Astrocyte (in vitro differentiated cells and primary cell): ENCODE data around the gene UBXN1. TPM values are rescaled to one million over a fixed set of nuclear protein-coding genes. Genes with fewer than 3 reads are reported as not detected.

Experiments
- DNase-seq: peaks from one replicate; pipeline ENCODE4 v3.0.0-alpha.2; 2010; ENCODE audit warnings: low read depth
- FAIRE-seq: peaks from 2 replicates; lab custom pipeline; 2011; peaks lifted over from hg19 to GRCh38; lab: Jason Lieb, UNC
- H2AFZ ChIP-seq: 2 replicates; pipeline ENCODE4 v1.6.0; 2012; ENCODE audit warnings: low read depth, low read length, inconsistent platforms
- H3K27ac ChIP-seq: 2 replicates; pipeline ENCODE4 v1.5.1; 2011; ENCODE audit warnings: low read depth, low read length, inconsistent platforms
- H3K27me3 ChIP-seq: 2 replicates; pipeline ENCODE4 v1.6.0; 2011; ENCODE audit warnings: low read length, inconsistent platforms; ENCODE audit not compliant: insufficient read depth
- H3K36me3 ChIP-seq: 2 replicates; pipeline ENCODE4 v1.5.1; 2011; ENCODE audit warnings: low read length, inconsistent platforms; ENCODE audit not compliant: insufficient read depth
- H3K4me1 ChIP-seq: 2 replicates; pipeline ENCODE4 v1.5.1; 2011; ENCODE audit warnings: low read length, inconsistent platforms; ENCODE audit not compliant: insufficient read depth
- H3K4me2 ChIP-seq: 2 replicates; pipeline ENCODE4 v1.6.0; 2012; ENCODE audit warnings: low read length, inconsistent platforms
- H3K4me3 ChIP-seq: 2 replicates; pipeline ENCODE4 v1.5.1; 2011; ENCODE audit warnings: low read depth, mild to moderate bottlenecking, low read length, inconsistent platforms; ENCODE audit not compliant: insufficient read depth
- H3K79me2 ChIP-seq: 2 replicates; pipeline ENCODE4 v1.6.0; 2012; ENCODE audit warnings: mild to moderate bottlenecking, low read length, inconsistent platforms; ENCODE audit not compliant: insufficient read depth
- H3K9ac ChIP-seq: 2 replicates; pipeline ENCODE4 v1.6.0; 2012; ENCODE audit warnings: mild to moderate bottlenecking, low read length, inconsistent platforms
- H3K9me3 ChIP-seq: 2 replicates; pipeline ENCODE4 v1.5.1; 2012; ENCODE audit warnings: low read depth, mild to moderate bottlenecking, low read length, inconsistent platforms; ENCODE audit not compliant: insufficient read depth
- H4K20me1 ChIP-seq: 2 replicates; pipeline ENCODE4 v1.6.0; 2012; ENCODE audit warnings: low read length, inconsistent platforms; ENCODE audit not compliant: insufficient read depth
- H3K27ac Mint-ChIP-seq: one replicate; pipeline ENCODE4 v1.8.0; 2021; ENCODE audit warnings: mild to moderate bottlenecking, mixed read lengths; ENCODE audit not compliant: unreplicated experiment
- H3K27me3 Mint-ChIP-seq: one replicate; pipeline ENCODE4 v1.8.0; 2021; ENCODE audit warnings: low read depth, mixed read lengths; ENCODE audit not compliant: unreplicated experiment
- H3K36me3 Mint-ChIP-seq: one replicate; pipeline ENCODE4 v1.8.0; 2021; ENCODE audit warnings: low read depth, mixed read lengths; ENCODE audit not compliant: unreplicated experiment
- H3K4me1 Mint-ChIP-seq: one replicate; pipeline ENCODE4 v1.8.0; 2021; ENCODE audit warnings: low read depth, mixed read lengths; ENCODE audit not compliant: unreplicated experiment
- H3K4me3 Mint-ChIP-seq: one replicate; pipeline ENCODE4 v1.8.0; 2021; ENCODE audit warnings: mild to moderate bottlenecking, moderate library complexity, mixed read lengths; ENCODE audit not compliant: unreplicated experiment
- H3K9me3 Mint-ChIP-seq: one replicate; pipeline ENCODE4 v1.8.0; 2021; ENCODE audit warnings: mild to moderate bottlenecking, mixed read lengths; ENCODE audit not compliant: unreplicated experiment
- EZH2 ChIP-seq: IDR thresholded peaks from 2 replicates; pipeline ENCODE4 v1.6.1; 2012; ENCODE audit warnings: mild to moderate bottlenecking, low read length, inconsistent platforms; ENCODE audit not compliant: insufficient read depth
- total RNA-seq: library from RNA; stranded (reverse); gene quantifications from 2 replicates; pipeline ENCODE4 v1.2.1, GENCODE V29; 2021
- TF ChIP-seq, protein P1 (sequence below): IDR thresholded peaks from 2 replicates; pipeline ENCODE4 v1.5.1; 2011; ENCODE audit warnings: low read depth, mild to moderate bottlenecking, inconsistent platforms, low read length, moderate library complexity; ENCODE audit not compliant: insufficient read depth

Gene UBXN1
- total RNA-seq, 1 donor from 2014 or later, result 80.0 TPM

DNA sequence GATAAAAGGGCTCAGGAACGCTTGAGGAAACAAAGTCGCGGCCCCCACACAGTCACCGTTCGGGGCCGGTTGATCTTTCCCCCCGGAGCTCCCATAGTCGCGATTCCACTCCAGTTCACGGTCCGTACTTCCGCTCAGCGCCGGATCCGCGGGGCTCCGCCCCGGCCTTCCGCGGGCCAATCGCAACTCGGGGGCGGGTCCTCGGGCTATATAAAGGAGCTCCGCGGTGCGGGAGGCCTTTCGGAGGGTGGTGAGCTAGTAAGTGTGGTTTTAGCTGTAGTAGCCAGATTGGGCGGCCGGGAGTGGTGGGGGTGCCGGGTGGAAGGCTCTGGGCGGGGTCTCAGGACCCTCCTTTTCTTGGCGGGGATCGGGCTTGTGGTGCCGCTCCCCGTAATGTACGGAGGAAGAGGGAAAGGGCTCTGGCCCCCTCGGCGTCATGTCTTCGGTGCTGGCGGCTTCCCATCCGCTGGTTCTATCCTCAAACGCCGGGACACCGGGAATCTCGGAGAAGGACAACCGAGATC lies 13.7 kb downstream of the UBXN1 start, which contains the start of the genes C11orf98 and CSKMT:
TSS of gene C11orf98 (minus strand) at position 136 of the 524 bp plus-strand sequence. CDS start at position 95, 41 bp downstream.
TSS of gene CSKMT (plus strand) at position 238 of the 524 bp plus-strand sequence. CDS start 568 bp downstream, outside the sequence.
- H3K4me3 ChIP-seq, result peak within 1 kb of the TSS; percentile 97
- peaks cover 30% of the 10 kb centered on the region for H4K20me1 ChIP-seq
- peak within 1 kb of the TSS; percentile 96 for H3K4me3 Mint-ChIP-seq
- peaks cover 12% of the 10 kb centered on the region for H3K36me3 Mint-ChIP-seq
- no peak for FAIRE-seq
- H3K4me1 ChIP-seq, result peaks cover 16% of the 10 kb centered on the region
- H3K4me2 ChIP-seq, result peak within 1 kb of the TSS; percentile 97
- H3K79me2 ChIP-seq, result peaks cover 51% of the 10 kb centered on the region
- H3K9ac ChIP-seq, result peak within 1 kb of the TSS; percentile 87
- H3K9me3 ChIP-seq, result no peaks in the 10 kb centered on the region
- no peaks in the 10 kb centered on the region for H3K27me3 ChIP-seq
- H3K27ac ChIP-seq, result peak within 1 kb of the TSS; percentile 67
- peaks cover 12% of the 10 kb centered on the region for H3K4me1 Mint-ChIP-seq
- no peaks in the 10 kb centered on the region for H3K9me3 Mint-ChIP-seq
- H2AFZ ChIP-seq, result peak within 1 kb of the TSS; percentile 51
- H3K27ac Mint-ChIP-seq, result peak within 1 kb of the TSS; percentile 92
- TF ChIP-seq, protein P1, sequence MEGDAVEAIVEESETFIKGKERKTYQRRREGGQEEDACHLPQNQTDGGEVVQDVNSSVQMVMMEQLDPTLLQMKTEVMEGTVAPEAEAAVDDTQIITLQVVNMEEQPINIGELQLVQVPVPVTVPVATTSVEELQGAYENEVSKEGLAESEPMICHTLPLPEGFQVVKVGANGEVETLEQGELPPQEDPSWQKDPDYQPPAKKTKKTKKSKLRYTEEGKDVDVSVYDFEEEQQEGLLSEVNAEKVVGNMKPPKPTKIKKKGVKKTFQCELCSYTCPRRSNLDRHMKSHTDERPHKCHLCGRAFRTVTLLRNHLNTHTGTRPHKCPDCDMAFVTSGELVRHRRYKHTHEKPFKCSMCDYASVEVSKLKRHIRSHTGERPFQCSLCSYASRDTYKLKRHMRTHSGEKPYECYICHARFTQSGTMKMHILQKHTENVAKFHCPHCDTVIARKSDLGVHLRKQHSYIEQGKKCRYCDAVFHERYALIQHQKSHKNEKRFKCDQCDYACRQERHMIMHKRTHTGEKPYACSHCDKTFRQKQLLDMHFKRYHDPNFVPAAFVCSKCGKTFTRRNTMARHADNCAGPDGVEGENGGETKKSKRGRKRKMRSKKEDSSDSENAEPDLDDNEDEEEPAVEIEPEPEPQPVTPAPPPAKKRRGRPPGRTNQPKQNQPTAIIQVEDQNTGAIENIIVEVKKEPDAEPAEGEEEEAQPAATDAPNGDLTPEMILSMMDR, result no peak
- no peak for TF ChIP-seq EZH2
- H3K27me3 Mint-ChIP-seq, result no peaks in the 10 kb centered on the region
- peaks cover 12% of the 10 kb centered on the region for H3K36me3 ChIP-seq
- DNase-seq, result peak; percentile 82

DNA sequence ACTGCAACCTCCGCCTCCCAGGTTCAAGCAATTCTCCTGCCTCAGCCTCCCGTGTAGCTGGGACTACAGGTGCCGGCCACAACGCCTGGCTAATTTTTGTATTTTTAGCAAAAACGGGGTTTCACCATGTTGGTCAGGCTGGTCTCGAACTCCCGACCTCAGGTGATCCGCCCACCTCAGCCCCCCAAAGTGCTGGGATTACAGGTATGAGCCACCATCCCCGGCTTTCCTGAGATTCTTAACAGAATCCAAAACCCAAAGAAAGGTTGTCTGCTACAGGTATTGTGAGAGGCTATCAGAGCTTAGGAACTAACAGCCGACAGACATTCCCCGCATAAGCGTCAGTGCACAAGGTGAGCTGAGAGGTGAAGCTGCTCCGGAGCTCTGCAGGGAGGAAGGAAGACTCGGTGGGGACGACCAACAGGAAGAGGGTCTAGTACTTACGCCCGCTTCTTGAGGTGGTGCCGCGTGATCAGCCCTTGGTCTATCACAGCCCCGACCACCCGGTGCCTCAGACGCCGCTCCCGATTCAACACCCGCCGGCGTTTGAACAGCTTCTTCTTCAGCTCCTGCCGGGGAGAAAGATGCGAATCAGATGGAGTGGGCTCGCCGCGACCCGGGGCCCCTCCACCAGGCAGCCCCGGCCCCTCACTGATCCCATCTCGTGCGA lies 14.3 kb downstream of the UBXN1 start:
- Mint-ChIP-seq H3K36me3 (peaks cover 12% of the 10 kb centered on the region), H3K4me3 (peak overlapping the region; percentile 96), H3K27me3 (no peaks in the 10 kb centered on the region), H3K9me3 (no peaks in the 10 kb centered on the region), H3K4me1 (peaks cover 12% of the 10 kb centered on the region), H3K27ac (peak overlapping the region; percentile 92)
- TF ChIP-seq EZH2, result no peak
- TF ChIP-seq, protein P1, result no peak
- FAIRE-seq (no peak), DNase-seq (peak; percentile 53)
- H3K9me3 ChIP-seq, result no peaks in the 10 kb centered on the region
- H4K20me1 ChIP-seq, result peaks cover 29% of the 10 kb centered on the region
- peaks cover 47% of the 10 kb centered on the region for H3K79me2 ChIP-seq
- H3K36me3 ChIP-seq, result peaks cover 12% of the 10 kb centered on the region
- peak overlapping the region; percentile 97 for H3K4me2 ChIP-seq
- H2AFZ ChIP-seq, result peak overlapping the region; percentile 51
- peaks cover 16% of the 10 kb centered on the region for H3K4me1 ChIP-seq
- peak overlapping the region; percentile 97 for H3K4me3 ChIP-seq
- H3K9ac ChIP-seq, result peak overlapping the region; percentile 87
- peak overlapping the region; percentile 67 for H3K27ac ChIP-seq
- H3K27me3 ChIP-seq, result no peaks in the 10 kb centered on the region
